Raji (cell line): Measurements from ENCODE around the gene ARHGAP42.

Source experiments
- POLR2A ChIP-seq: IDR thresholded peaks from 2 replicates; pipeline ENCODE4 v1.6.1; 2011; ENCODE audit warnings: low read depth, low read length, control low read depth; ENCODE audit not compliant: insufficient read depth

ARHGAP42 gene

DNA sequence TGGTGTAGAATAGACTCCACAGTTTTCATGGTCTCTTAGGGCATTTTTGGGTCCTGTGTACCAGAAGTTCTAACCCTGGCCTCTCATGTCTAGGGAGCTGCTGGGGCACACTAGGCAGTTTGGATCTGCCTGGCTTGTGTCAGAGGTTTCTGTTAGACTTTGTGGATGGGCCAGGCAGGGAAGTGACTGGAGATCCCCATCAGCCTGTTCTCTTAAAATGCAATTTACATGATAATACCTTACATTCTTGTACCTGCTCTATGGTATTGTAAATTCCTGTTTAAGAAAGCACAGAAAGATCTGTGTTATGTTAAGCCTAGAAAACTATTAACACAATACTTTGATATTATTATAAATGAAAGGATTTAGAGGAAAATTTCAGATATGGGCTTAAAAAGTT is 104.0 kb downstream of the ARHGAP42 start:
- TF ChIP-seq POLR2A = no peak

- no peak for TF ChIP-seq POLR2A
Observed at GRCh38 chr11:100791860-100792259, 104.8 kb downstream of the ARHGAP42 start.

DNA sequence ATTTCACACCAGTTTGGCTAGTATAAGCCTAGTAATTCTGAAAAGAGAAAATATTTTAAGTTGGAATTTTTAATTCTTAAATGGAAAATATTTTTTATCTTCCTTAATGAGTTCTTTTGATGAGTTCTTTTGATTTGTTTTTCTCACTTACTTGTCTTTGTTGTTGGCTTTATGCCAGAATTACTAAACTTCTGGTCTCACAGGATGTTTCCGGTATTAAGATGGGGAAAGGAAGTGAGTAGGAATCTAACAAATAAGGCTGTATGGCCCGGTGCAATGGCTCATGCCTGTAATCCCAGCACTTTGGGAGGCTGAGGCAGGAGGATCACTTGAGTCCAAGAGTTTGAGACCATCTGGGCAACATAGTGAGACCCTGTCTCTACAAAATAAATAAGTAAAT is 106.4 kb downstream of the ARHGAP42 start:
- TF ChIP-seq POLR2A = no peak

DNA sequence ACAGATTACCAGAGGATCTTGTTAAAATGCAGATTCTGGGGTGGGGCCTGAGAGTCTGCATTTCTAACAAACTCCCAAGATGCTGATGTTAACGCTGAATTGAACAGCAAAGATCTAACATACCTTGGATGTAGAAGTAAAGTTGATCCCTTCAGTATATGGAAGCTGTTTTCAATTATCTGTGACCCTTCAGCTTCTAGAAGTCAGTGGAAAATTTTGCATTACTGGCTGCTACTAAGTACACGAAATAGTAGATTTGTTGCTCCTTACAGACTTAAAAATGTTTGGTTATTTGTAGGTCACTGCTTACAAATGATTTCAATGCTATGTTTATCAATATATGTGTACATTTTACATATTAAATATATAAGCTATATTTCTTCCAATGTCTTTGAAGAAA is 107.4 kb downstream of the ARHGAP42 start:
- no peak for TF ChIP-seq POLR2A

DNA sequence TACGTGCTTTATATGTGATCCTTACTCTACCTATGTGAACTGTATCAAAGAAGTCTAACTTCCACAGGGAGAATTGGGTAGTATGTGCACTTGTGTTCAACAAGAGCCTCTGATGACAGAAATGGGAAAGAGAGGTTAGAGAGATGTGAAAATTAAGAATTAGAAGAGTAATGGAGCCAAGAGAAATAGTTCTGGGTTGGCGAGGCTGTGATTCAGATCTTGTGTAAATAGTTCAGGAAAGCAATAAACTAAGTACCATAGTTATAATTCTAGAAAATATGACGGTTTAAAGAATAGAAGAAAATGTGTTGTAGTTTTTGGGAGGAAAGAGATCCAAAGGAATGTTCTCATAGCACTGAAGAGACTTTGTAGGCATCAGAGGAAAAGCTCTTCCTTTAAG is 112.4 kb downstream of the ARHGAP42 start:
- TF ChIP-seq POLR2A = no peak

- no peak for TF ChIP-seq POLR2A
Observed at GRCh38 chr11:100800202-100800601, 113.1 kb downstream of the ARHGAP42 start.

DNA sequence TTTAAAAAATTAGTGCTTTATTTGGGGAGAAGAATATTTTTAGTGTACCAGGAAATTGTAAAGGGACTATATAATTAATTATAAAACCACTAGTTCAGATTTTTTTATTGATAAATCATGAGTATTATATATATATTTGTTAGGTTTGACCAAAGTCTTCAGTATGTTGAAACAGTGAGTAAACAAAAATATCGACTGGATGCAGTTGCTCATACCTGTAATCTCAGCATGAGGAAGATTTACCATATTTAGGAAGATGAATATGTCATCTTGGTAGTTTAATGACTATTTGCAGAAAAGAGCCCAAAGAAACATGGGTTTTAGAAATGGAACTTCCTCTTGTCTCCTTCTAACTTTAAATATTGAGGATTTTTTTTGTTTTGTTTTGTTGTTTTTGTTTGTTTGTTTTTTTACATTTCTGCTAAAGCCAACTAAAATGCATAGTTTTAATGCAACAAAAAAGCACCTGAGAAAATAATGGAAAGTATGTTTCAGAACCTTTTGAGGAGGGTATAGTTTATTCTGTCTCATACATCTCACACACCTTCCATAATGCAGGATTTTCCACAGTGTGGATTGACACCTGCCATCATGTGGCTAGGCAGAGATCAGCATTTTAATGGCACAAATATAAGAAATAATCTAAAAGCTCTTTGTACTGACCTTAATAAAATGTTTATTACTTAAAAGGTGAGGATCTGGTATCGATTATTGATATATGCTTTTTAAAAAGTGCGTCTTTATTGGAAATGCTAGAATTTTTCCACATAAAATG is 114.3 kb downstream of the ARHGAP42 start:
- TF ChIP-seq POLR2A = no peak

GRCh38 chr11:100805506-100806199 is 118.6 kb downstream of the ARHGAP42 start:
- TF ChIP-seq POLR2A = no peak

DNA sequence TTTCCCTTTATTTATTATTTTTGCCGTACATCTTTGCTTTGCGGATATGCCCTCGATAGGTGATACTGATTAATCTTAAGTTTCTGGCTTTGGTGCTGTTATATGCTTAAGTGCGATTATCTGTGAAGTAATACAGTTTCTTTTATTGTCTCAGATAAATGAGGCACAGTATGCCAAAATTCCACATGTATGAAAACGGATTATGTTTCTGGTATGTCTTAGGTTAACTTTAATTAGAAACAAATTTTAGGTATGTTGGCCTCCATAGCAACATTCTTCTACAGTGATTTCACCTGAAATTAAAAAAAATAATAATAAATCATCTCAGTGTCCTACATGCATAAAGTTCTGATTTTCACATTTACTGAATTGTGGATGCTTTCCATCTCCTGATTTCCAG is 119.2 kb downstream of the ARHGAP42 start:
- TF ChIP-seq POLR2A = no peak

DNA sequence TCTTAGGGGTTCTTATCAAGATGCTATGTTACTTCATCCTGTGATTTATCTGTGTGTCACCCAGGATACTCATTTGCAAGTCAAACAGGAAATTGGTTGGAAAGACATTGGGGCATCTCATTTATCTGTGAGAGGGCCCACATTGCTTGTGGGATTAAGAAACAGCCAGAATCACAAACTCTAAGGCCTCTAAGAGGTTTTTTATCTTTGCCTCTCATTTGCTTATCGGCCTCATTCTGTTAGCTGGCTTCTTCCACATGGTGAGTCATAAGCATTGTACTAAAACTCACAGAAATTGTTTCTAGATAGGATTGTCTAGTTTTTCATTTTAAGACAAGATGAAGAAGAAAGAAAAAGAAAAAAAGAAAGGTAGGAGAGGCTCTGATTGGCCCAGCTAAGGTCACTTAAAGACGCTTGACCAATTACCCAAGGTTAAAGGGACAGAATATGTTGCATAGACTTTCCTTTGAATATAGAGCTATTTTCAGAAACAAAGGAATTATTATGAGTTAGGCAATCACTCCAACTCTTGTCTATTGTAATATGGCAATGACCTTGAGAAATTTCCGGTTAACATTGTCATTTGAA is 121.9 kb downstream of the ARHGAP42 start:
- TF ChIP-seq POLR2A = no peak

DNA sequence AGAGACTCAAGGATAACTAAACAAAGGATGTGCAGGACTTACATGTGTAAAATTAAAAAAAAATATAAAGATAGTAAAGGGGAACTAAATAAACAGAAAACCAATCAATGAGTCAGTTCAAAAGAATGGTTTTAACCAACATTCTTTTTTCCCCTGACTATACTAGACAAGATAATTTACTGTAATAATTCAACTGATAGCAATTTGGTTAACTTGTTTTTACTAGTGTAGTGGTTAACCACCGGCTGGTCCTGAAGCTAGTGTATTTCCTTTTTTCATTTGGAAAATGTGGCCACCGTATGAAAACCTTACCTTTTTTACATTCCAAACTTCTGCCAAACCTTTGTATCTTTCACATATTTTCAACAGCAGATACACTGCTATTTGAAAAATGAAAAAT is 123.1 kb downstream of the ARHGAP42 start:
- TF ChIP-seq POLR2A = no peak

GRCh38 chr11:100810666-100811065 is 123.6 kb downstream of the ARHGAP42 start:
- TF ChIP-seq POLR2A = no peak

GRCh38 chr11:100812517-100812916 is 125.4 kb downstream of the ARHGAP42 start:
- no peak for TF ChIP-seq POLR2A

DNA sequence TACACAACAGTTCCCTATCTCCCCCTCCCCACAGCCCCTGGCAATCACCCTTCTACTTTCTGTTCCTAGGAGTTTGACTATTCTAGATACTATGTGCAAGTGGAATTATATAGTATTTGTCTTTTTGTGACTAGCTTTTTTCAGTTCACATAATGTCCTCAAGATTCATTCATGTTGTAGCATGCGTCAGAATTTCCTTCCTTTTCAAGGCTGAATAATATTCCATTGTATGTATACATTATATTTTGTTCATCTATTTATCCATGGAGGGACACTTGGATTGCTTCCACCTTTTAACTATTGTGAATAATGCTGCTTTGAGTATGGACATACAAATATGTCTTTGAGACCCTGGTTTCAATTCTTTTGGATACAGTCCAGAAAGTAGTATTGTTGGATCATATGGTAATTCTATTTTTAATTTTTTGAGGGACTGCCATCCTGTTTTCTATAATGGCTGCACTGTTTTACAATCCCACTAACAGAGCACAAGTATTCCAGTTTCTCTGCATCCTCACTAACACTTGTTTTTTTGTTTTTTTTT is 128.8 kb downstream of the ARHGAP42 start:
- TF ChIP-seq POLR2A = no peak

GRCh38 chr11:100816823-100817222 is 129.7 kb downstream of the ARHGAP42 start:
- no peak for TF ChIP-seq POLR2A

DNA sequence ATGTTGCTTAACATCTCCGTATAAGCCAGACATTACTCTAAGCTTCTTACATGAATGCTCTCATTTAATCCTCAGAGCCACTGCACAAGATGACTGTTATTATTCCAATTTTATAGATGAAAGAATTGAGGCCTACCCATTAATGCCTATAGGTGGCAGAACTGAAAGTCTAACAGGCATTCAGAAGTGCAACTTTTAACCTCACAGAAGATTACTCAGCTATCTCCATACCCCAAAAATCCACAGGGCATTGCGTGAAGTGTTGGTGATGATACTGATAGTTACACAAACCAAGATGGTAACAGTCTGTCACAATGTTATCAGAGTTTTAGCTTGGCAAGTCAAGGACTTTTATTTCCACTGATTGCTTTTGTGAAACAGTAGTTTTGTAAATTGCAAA is 130.5 kb downstream of the ARHGAP42 start:
- TF ChIP-seq POLR2A = no peak

GRCh38 chr11:100820621-100821020 is 133.5 kb downstream of the ARHGAP42 start:
- no peak for TF ChIP-seq POLR2A

DNA sequence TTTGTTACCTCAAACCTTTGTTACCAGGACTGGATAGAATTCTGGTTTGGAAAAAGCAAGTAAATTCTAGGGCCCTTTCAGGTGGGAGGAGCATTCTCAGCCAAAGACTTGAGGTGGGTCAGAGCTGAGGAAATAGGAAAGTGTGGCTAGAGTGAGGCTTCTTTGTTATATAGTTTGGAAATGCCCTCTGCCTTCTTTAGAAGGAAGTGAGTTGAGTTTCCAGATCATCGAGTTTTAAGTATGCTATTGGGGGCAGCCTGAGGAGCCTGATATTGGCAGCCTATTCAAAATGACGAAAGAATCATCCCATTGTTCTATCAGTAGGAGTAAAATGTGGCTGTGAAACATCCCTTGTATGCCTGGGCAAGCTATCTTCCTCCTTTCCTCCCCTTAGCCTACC is 134.1 kb downstream of the ARHGAP42 start:
- no peak for TF ChIP-seq POLR2A
